ENCODE data around the gene B3GAT1.

GRCh38 chr11:134363592-134363991 is 48.5 kb downstream of the B3GAT1 start:
- TF ChIP-seq CTCF (conservative IDR thresholded peaks at IDR 0.05 in 1 of 2, IDR thresholded peaks at IDR 0.05 in 1 of 2; ENCODE audit: extremely low read depth in 1 of 2, insufficient read depth in 1 of 2, low read depth in 1 of 2, low read length in 2 of 2): no peak
- TF ChIP-seq EZH2 (IDR thresholded peaks at IDR 0.05; ENCODE audit: borderline replicate concordance, low read length): no peak

Measured in mammary epithelial cell (primary cell).